Mucosa of rectum (tissue), 2 donors: Measurements from ENCODE around the gene COL24A1.
"Not testable (repeated sequence)": the region's sequence is repeated elsewhere in the genome, so short reads cannot be mapped to it uniquely, and the experiment has no call there.

Experiments
- H3K27ac ChIP-seq, 2 donors: one replicate each; pipeline ENCODE4 v1.7.0; 2013; ENCODE audit warnings: inconsistent platforms in 2 of 2, low read depth in 2 of 2, low read length in 2 of 2
- H3K27me3 ChIP-seq, 2 donors: one replicate each; pipeline ENCODE4 v1.7.0; 2013; ENCODE audit warnings: low read length in 2 of 2; ENCODE audit not compliant: control insufficient read depth in 2 of 2, insufficient read depth in 2 of 2
- H3K36me3 ChIP-seq, 2 donors: one replicate each; pipeline ENCODE4 v1.7.0; 2013; ENCODE audit warnings: low read length in 2 of 2; ENCODE audit not compliant: control insufficient read depth in 2 of 2, insufficient read depth in 2 of 2
- H3K4me1 ChIP-seq, 2 donors: one replicate each; pipeline ENCODE4 v1.7.0; 2013; ENCODE audit warnings: low read length in 2 of 2, mild to moderate bottlenecking in 1 of 2; ENCODE audit not compliant: control insufficient read depth in 2 of 2, insufficient read depth in 2 of 2
- H3K4me3 ChIP-seq, 2 donors: one replicate each; pipeline ENCODE4 v1.7.0; 2013; ENCODE audit warnings: low read length in 2 of 2
- H3K9ac ChIP-seq, 2 donors: one replicate each; pipeline ENCODE4 v1.7.0; 2013; ENCODE audit warnings: low read length in 2 of 2, low read depth in 1 of 2, mild to moderate bottlenecking in 1 of 2
- H3K9me3 ChIP-seq, 2 donors: one replicate each; pipeline ENCODE4 v1.7.0; 2013; ENCODE audit warnings: low read length in 2 of 2; ENCODE audit not compliant: control insufficient read depth in 2 of 2
- donor health status: healthy.
- donor health status: Normal muscosa, but diverticular disease.

Gene COL24A1

GRCh38 chr1:85864727-85865126 is 291.8 kb downstream of the COL24A1 start:
- H3K27ac ChIP-seq: no peak overlapping the region
- no peak overlapping the region for H3K4me3 ChIP-seq
- H3K9me3 ChIP-seq: no peaks in the 10 kb centered on the region
- no peaks in the 10 kb centered on the region for H3K4me1 ChIP-seq
- H3K9ac ChIP-seq: no peak overlapping the region
- no peaks in the 10 kb centered on the region for H3K36me3 ChIP-seq
- H3K27me3 ChIP-seq: no peaks in the 10 kb centered on the region

DNA sequence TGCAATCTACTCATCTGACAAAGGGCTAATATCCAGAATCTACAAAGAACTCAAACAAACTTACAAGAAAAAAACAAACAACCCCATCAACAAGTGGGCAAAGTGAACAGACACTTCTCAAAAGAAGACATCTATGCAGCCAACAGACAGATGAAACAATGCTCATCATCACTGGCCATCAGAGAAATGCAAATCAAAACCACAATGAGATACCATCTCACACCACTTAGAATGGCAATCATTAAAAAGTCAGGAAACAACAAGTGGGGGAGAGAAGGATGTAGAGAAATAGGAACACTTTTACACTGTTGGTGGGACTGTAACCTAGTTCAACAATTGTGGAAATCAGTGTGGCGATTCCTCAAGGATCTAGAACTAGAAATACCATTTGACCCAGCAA is 292.9 kb downstream of the COL24A1 start:
- not testable (repeated sequence) for H3K4me1 ChIP-seq, H3K9ac ChIP-seq, H3K27ac ChIP-seq, H3K9me3 ChIP-seq, H3K27me3 ChIP-seq, H3K36me3 ChIP-seq, H3K4me3 ChIP-seq

DNA sequence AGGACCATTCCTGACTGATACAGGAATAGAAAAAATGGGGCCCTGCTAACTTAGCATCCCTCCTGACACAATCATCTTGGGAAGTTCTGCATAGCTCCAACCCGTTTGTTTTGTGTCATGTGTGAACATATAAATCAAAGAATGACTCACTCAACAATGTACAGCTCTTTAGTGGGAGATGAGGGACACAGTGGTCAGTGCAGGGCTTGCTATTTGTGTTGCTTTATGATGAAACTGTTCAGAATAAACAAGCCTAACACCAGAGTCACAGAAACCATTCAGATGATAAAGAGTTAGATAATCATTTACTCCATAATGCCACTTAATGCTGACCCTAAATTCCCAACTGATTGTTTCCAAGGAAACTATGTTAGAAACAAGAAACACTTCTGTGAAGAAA is 294.1 kb downstream of the COL24A1 start:
- no peaks in the 10 kb centered on the region for H3K27me3 ChIP-seq

GRCh38 chr1:85857991-85858390 is 298.6 kb downstream of the COL24A1 start:
- Histone ChIP-seq H3K9ac (no peak overlapping the region), H3K9me3 (no peaks in the 10 kb centered on the region), H3K4me1 (no peaks in the 10 kb centered on the region), H3K27me3 (no peaks in the 10 kb centered on the region), H3K36me3 (no peaks in the 10 kb centered on the region), H3K4me3 (no peak overlapping the region), H3K27ac (no peak overlapping the region)

More for the DNA sequence above, 294.1 kb downstream of the COL24A1 start:
- no peaks in the 10 kb centered on the region for H3K36me3 ChIP-seq
- no peaks in the 10 kb centered on the region for H3K9me3 ChIP-seq
- H3K4me1 ChIP-seq: no peaks in the 10 kb centered on the region
- H3K27ac ChIP-seq: no peak overlapping the region
- H3K9ac ChIP-seq: no peak overlapping the region
- no peak overlapping the region for H3K4me3 ChIP-seq

DNA sequence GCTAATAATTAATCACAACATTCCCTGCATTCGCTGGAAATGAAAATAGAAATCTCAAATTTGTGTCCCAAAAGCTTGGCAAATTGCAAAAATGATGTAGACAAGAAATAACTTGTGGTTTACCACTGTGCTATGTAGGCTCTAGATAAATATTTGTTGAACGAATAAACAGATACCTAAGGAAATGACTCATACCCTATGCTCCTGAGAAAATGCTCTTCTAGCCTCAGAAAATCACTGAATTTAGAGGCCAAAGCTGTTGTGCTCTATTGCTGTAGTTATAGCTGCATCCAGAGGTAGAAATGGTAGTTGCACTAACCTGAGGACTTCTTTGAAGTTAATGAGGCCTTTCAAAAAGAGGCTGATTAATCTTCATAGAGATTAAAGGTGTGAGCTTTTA is 306.3 kb downstream of the COL24A1 start:
- no peaks in the 10 kb centered on the region for H3K4me1 ChIP-seq
- no peak overlapping the region for H3K27ac ChIP-seq

DNA sequence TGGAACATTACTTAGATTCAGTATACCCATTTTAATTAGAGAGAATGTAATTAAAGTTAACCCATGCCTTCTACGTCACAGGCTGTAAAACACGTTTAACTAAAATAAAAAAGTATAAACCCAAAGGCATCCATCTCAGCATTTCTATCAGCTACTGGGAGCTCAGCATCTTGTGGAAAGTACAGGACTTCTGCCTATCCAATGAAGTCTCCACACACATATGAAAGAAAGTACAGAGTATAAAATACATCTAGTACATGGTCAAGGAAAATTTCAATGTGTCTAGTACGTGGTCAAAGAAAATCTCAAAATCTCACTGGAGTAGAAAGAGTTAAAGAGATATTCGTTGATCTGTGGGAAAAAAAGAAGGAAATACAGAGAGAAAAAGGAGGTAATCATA is 306.9 kb downstream of the COL24A1 start:
- no peak overlapping the region for H3K4me3 ChIP-seq
- H3K9ac ChIP-seq: no peak overlapping the region
- no peaks in the 10 kb centered on the region for H3K9me3 ChIP-seq
- H3K27ac ChIP-seq: no peak overlapping the region
- H3K36me3 ChIP-seq: no peaks in the 10 kb centered on the region
- H3K4me1 ChIP-seq: no peaks in the 10 kb centered on the region
- H3K27me3 ChIP-seq: no peaks in the 10 kb centered on the region

More for the DNA sequence above, 306.3 kb downstream of the COL24A1 start:
- Histone ChIP-seq H3K36me3 (no peaks in the 10 kb centered on the region), H3K9ac (no peak overlapping the region), H3K9me3 (no peaks in the 10 kb centered on the region), H3K4me3 (no peak overlapping the region), H3K27me3 (no peaks in the 10 kb centered on the region)

- no peaks in the 10 kb centered on the region for H3K27me3 ChIP-seq
- no peaks in the 10 kb centered on the region for H3K36me3 ChIP-seq
- no peak overlapping the region for H3K9ac ChIP-seq
- H3K27ac ChIP-seq: no peak overlapping the region
- no peaks in the 10 kb centered on the region for H3K9me3 ChIP-seq
- H3K4me1 ChIP-seq: no peaks in the 10 kb centered on the region
- H3K4me3 ChIP-seq: no peak overlapping the region
Measured at GRCh38 chr1:85847356-85847755, 309.2 kb downstream of the COL24A1 start.

GRCh38 chr1:85846706-85847105 is 309.9 kb downstream of the COL24A1 start:
- H3K9ac ChIP-seq: no peak overlapping the region

GRCh38 chr1:85839459-85839858 is 317.1 kb downstream of the COL24A1 start:
- no peaks in the 10 kb centered on the region for H3K4me1 ChIP-seq
- no peak overlapping the region for H3K4me3 ChIP-seq
- no peaks in the 10 kb centered on the region for H3K9me3 ChIP-seq
- no peak overlapping the region for H3K27ac ChIP-seq
- H3K9ac ChIP-seq: no peak overlapping the region
- no peaks in the 10 kb centered on the region for H3K27me3 ChIP-seq
- H3K36me3 ChIP-seq: no peaks in the 10 kb centered on the region

More at GRCh38 chr1:85846706-85847105, 309.9 kb downstream of the COL24A1 start:
- Histone ChIP-seq H3K4me1 (no peaks in the 10 kb centered on the region), H3K27ac (no peak overlapping the region), H3K27me3 (no peaks in the 10 kb centered on the region), H3K4me3 (no peak overlapping the region), H3K9me3 (no peaks in the 10 kb centered on the region), H3K36me3 (no peaks in the 10 kb centered on the region)

DNA sequence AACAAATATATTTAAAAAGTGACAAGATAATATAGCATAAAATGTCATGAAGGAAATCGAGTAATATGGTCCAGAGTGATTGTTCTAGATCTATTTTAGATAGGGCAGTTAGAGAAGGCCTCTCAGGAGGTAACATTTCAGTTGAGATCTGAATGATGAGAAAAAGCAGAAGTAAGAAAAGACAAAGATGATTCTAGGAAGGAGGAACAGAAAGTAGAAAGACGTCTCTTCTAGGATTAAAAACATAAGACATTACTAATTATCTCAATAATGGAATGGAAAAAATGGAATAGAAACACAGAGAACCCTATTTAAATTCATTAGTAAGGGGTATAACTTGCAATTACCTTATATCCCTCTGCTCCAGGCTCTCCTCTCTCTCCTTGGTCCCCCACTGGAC is 318.3 kb downstream of the COL24A1 start:
- H3K4me1 ChIP-seq: no peaks in the 10 kb centered on the region
- no peak overlapping the region for H3K4me3 ChIP-seq
- no peak overlapping the region for H3K27ac ChIP-seq
- H3K9me3 ChIP-seq: no peaks in the 10 kb centered on the region
- no peaks in the 10 kb centered on the region for H3K36me3 ChIP-seq
- no peak overlapping the region for H3K9ac ChIP-seq
- no peaks in the 10 kb centered on the region for H3K27me3 ChIP-seq

- H3K9ac ChIP-seq: no peak overlapping the region
- H3K4me3 ChIP-seq: no peak overlapping the region
- no peaks in the 10 kb centered on the region for H3K27me3 ChIP-seq
- no peaks in the 10 kb centered on the region for H3K4me1 ChIP-seq
- no peaks in the 10 kb centered on the region for H3K9me3 ChIP-seq
- no peaks in the 10 kb centered on the region for H3K36me3 ChIP-seq
- no peak overlapping the region for H3K27ac ChIP-seq
Measured at GRCh38 chr1:85836736-85837135, 319.8 kb downstream of the COL24A1 start.
